ENCODE measurements around the gene MAGI2. TPM values are rescaled to one million over a fixed set of nuclear protein-coding genes. Genes with fewer than 3 reads are reported as not detected.

Gene MAGI2
- total RNA-seq, 3 donors from 2014 or later: 9.8 to 22.7 (median 20.2) TPM

GRCh38 chr7:78695826-78696225 lies 757.6 kb downstream of the MAGI2 start:
- no peaks in the 10 kb centered on the region for H3K27me3 ChIP-seq
- H3K9me3 ChIP-seq: no peaks in the 10 kb centered on the region
- intact Hi-C loops (cut with DNase I; ENCODE audit: low total_unique reads): no loop called here
- H3K27ac ChIP-seq: no peak overlapping the region
- H3K4me1 ChIP-seq: no peaks in the 10 kb centered on the region
- TF ChIP-seq, protein P1, sequence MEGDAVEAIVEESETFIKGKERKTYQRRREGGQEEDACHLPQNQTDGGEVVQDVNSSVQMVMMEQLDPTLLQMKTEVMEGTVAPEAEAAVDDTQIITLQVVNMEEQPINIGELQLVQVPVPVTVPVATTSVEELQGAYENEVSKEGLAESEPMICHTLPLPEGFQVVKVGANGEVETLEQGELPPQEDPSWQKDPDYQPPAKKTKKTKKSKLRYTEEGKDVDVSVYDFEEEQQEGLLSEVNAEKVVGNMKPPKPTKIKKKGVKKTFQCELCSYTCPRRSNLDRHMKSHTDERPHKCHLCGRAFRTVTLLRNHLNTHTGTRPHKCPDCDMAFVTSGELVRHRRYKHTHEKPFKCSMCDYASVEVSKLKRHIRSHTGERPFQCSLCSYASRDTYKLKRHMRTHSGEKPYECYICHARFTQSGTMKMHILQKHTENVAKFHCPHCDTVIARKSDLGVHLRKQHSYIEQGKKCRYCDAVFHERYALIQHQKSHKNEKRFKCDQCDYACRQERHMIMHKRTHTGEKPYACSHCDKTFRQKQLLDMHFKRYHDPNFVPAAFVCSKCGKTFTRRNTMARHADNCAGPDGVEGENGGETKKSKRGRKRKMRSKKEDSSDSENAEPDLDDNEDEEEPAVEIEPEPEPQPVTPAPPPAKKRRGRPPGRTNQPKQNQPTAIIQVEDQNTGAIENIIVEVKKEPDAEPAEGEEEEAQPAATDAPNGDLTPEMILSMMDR (IDR thresholded peaks at IDR 0.05): no peak
- TF ChIP-seq POLR2A (IDR thresholded peaks at IDR 0.05) (no peak), POLR2AphosphoS5 (IDR thresholded peaks at IDR 0.05) (no peak)
- no peaks in the 10 kb centered on the region for H3K36me3 ChIP-seq
- H3K4me3 ChIP-seq: no peak overlapping the region
- DNase-seq (ENCODE audit: low spot score in 2 of 2): no peak

- DNase-seq (ENCODE audit: low spot score in 2 of 2): no peak
- no peaks in the 10 kb centered on the region for H3K36me3 ChIP-seq
- no peak for TF ChIP-seq POLR2AphosphoS5 (IDR thresholded peaks at IDR 0.05)
- no peak for TF ChIP-seq POLR2A (IDR thresholded peaks at IDR 0.05)
- TF ChIP-seq, protein P1 (IDR thresholded peaks at IDR 0.05): no peak
- H3K27ac ChIP-seq: no peak overlapping the region
- H3K4me1 ChIP-seq: no peaks in the 10 kb centered on the region
- no peaks in the 10 kb centered on the region for H3K9me3 ChIP-seq
- no peak overlapping the region for H3K4me3 ChIP-seq
- H3K27me3 ChIP-seq: no peaks in the 10 kb centered on the region
- intact Hi-C loops (cut with DNase I; ENCODE audit: low total_unique reads): no loop called here
Measured at GRCh38 chr7:78691584-78691983, 761.9 kb downstream of the MAGI2 start.

GRCh38 chr7:78690174-78690573 lies 763.3 kb downstream of the MAGI2 start:
- Histone ChIP-seq H3K4me3 (no peak overlapping the region), H3K4me1 (no peaks in the 10 kb centered on the region), H3K27me3 (no peaks in the 10 kb centered on the region), H3K27ac (no peak overlapping the region), H3K36me3 (no peaks in the 10 kb centered on the region), H3K9me3 (no peaks in the 10 kb centered on the region)
- DNase-seq (ENCODE audit: low spot score in 2 of 2): no peak
- TF ChIP-seq POLR2A (IDR thresholded peaks at IDR 0.05): no peak
- TF ChIP-seq, protein P1 (IDR thresholded peaks at IDR 0.05): no peak
- TF ChIP-seq POLR2AphosphoS5 (IDR thresholded peaks at IDR 0.05): no peak
- intact Hi-C loops (cut with DNase I; ENCODE audit: low total_unique reads): no loop called here

DNA sequence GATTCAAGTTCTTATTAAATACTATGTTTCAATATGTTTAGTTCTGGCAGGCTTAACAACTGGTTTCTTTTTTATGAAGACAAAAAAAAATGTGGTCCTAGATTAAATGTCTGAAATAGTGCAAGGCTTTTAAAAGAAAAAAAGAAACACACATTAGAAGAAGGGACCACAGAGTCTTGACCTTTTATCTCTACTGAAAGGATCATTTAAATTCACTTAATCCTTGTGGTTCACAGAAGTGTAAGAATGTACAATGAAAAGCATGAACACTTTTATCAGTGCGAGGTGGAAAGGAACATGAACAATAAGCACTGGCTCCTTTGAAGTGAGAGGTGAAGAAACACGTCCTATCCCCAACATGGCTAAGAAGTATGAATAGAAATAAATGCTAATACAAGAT lies 765.1 kb downstream of the MAGI2 start:
- no peaks in the 10 kb centered on the region for H3K36me3 ChIP-seq

GRCh38 chr7:78686189-78686588 lies 767.3 kb downstream of the MAGI2 start:
- intact Hi-C loops (cut with DNase I; ENCODE audit: low total_unique reads): no loop called here
- Histone ChIP-seq H3K36me3 (no peaks in the 10 kb centered on the region), H3K27ac (no peak overlapping the region), H3K4me1 (no peaks in the 10 kb centered on the region), H3K9me3 (no peaks in the 10 kb centered on the region), H3K4me3 (no peak overlapping the region), H3K27me3 (no peaks in the 10 kb centered on the region)
- DNase-seq (ENCODE audit: low spot score in 2 of 2): no peak
- no peak for TF ChIP-seq POLR2A (IDR thresholded peaks at IDR 0.05)
- TF ChIP-seq POLR2AphosphoS5 (IDR thresholded peaks at IDR 0.05): no peak
- TF ChIP-seq, protein P1 (IDR thresholded peaks at IDR 0.05): no peak

More for the DNA sequence above, 765.1 kb downstream of the MAGI2 start:
- Histone ChIP-seq H3K4me1 (no peaks in the 10 kb centered on the region), H3K27me3 (no peaks in the 10 kb centered on the region), H3K4me3 (no peak overlapping the region), H3K9me3 (no peaks in the 10 kb centered on the region), H3K27ac (no peak overlapping the region)
- TF ChIP-seq, protein P1 (IDR thresholded peaks at IDR 0.05): no peak
- TF ChIP-seq POLR2AphosphoS5 (IDR thresholded peaks at IDR 0.05) (no peak), POLR2A (IDR thresholded peaks at IDR 0.05) (no peak)
- DNase-seq (ENCODE audit: low spot score in 2 of 2): no peak
- intact Hi-C loops (cut with DNase I; ENCODE audit: low total_unique reads): no loop called here

Measured in breast epithelium (tissue), 4 donors.